Measurements from ENCODE around the gene GATD1.

GATD1 gene

DNA sequence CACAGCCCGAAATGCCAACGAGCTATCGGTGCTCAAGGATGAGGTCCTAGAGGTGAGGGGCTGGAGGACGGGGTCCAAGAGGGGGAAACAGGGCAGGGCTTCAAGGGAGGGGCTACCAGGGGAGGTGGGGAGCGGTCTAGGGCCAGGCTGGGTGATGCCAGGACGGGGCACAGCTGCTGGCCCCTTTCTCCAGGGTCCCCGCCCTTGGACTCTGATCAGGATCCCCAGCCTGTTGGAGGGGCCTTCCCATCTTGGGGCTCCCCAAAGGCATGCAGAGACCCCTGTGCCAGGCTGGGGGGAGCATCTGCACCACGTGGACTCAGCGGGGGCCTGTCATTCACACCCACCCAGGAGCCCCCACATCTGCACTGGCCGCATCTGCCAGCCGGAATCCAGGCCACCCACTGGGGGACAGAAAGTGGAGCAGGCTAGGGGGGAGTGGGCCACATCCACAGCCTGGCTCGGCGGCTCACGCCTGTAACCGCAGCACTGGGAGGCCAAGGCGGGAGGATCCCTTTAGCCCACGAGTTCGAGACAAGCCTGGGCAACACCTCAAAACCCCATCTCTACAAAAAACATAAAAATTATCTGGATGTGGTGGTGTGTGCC, 52.4 kb downstream of the GATD1 start:
- DNase-seq = no peak

DNA sequence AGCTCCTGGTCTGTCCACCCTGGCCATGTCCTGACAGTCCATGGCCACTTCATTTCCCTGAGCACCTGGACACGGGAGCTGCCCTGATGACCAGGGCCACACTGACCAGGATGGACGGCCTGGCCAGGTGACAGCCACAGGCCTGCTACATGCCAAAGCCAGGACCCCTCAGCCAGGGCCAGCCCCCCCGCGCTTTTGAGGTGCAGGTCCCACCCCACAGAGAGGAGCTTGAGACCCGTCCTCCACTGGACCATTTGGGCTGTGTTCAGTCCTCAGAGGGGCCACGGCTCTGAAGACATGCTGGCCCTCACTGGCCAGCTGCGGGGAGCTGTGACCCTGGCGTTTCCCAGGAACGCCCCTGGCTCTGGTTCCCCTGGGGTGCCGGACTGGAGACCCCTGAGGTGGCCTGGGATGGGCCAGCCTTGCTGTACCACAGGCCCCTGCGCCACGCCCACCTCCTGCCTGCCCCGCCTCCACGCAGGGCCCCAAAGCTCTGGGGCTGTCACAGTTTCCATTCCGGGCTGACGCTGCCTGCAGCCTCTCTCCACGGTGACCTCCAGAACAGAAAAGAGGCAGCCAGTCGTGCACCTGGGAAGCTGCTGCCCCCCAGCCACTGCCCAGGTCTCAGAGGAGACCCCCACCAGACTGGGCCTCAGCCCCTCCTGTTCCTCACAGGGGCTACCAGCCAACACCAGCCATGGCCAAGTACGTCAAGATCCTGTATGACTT, 53.1 kb downstream of the GATD1 start:
- DNase-seq = peak in 1 of 2 experiments; percentile 62

DNA sequence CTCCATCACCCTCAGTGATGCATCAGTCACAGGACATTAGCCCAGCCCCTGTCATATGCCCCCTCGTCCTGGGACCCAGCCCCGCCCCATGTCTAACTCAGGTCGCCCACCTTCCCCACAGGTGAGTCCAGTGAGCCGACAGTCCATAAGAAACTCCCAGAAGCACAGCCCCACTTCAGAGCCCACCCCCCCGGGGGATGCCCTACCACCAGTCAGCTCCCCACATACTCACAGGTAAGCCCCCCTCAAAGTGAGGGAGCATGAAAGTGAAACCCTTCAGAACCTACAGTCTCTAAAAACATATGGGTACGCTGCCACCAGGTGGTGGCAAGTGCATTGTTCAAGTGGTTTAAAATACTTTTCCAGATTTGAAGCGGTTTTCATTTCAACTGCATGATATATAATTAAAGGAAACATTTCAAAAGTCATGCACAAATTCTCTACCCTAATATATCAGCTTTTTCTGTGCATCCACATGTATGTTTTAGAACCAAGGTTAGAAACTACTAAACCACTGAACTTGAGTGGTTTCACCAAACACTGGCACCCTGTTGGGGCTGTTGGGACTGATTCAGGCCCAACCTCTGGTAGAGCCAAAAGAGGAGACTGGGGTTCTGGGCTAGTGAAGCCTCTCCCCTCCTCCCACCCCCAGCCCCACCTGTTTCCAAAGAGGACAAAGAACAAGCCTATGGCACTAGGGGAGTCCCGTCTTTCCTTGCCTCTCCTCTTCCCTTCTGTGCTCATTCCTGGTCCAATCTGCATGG, 54.0 kb downstream of the GATD1 start:
- peak; percentile 55 to 73 for DNase-seq

- DNase-seq = peak in 1 of 2 experiments; percentile 65
Measured at GRCh38 chr11:722346-722811, 54.9 kb downstream of the GATD1 start.

DNA sequence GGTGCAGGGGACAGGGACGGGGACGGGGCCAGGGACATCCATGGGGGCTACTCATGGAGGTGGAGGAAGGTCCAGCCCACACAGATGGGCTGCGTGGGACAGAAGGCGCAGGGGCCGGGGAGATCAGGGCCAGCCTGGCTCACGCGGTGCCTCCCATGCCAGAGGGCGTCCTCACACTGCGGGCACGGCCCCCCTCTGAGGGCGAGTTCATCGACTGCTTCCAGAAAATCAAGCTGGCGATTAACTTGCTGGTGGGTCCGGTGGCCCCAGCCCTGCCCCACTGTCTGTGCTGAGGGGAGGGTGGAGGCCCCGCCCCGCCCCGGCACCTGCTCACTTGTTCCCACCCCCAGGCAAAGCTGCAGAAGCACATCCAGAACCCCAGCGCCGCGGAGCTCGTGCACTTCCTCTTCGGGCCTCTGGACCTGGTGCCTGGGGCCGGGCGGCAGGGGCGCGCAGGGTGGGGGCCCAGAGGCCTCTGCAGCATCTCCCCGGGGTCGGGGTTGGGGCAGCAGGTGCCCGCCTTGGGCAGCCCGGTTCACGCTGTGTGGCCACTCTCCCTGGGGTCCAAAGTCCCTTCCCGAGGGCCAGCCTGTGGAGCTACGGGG, 55.4 kb downstream of the GATD1 start:
- peak; percentile 53 to 92 for DNase-seq

- DNase-seq = no peak
Measured at GRCh38 chr11:721247-721740, 56.0 kb downstream of the GATD1 start.

GRCh38 chr11:720642-721246, 56.5 kb downstream of the GATD1 start:
- peak in 1 of 2 experiments; percentile 90 for DNase-seq

DNA sequence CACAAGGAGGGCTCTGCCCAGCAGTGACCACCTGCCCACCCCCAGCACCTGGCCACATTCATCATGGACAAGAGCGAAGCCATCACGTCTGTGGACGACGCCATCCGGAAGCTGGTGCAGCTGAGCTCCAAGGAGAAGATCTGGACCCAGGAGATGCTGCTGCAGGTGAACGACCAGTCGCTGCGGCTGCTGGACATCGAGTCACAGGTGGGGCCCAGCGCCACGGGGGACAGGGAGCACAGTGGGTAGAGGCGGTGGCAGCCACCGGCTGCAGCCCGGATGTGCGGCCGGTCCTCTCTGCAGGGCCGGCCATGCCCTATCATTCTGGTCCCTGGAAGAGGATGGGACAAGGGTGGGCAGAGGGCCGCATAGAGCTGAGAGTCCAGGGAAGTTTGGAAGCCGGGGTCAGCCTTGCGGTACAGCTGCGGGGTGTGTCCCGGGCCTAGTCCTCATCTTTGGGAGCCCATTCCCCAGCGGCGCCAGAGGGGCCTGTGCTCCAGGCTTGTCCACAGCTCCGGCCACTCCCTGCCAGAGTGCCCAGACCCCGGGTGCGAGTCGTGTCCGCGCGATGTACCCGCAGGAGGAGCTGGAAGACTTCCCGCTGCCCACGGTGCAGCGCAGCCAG, 57.2 kb downstream of the GATD1 start:
- DNase-seq = no peak

DNA sequence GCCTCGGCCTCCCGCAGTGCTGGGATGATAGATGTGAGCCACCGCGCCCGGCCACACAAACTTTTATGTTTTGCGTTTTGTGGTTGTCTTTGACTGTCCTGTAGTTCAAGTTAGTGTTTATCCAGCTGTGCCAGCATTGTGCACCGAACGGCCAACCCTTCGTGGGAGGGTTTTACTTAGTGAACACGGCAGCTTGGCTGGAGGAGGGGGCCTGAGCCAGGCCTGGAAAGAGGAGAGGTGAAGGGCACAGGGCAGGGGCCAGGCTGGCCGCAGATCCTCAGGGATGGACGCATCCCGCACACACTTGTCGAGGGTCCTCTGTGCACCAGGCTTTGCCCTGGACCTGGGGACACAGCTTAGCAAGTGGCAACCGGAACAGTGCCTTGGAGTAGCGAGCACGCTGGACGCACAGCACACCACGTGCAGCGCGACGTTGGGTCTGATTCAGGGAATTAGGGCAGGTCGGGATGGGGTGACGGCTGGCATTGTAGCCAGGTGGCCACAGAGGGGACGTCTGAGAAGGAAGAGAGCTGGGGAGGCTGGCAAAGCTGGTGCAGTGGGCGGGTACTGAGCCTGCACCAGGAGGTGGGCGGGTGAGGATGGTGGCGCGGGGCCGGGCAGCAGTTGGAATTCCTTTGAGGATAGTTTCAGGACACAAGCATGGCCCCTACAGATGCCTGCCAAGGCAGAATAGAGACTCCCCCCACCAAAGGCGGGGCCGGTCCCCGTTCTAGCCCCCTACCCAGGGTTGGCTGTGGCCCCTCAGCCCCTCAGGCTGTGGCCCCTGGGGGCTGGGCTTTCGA, 57.9 kb downstream of the GATD1 start:
- no peak for DNase-seq

Measured in NCI-H526 (cell line).